22Rv1 (cell line): ENCODE measurements around the gene RGS11.

Source experiments
- H3K27ac ChIP-seq: fragments of 450-650 bp; 2 replicates; pipeline ENCODE4 v1.5.1; 2017
- CTCF ChIP-seq: fragments of 450-650 bp; IDR thresholded peaks from 2 replicates; pipeline ENCODE4 v1.5.1; 2017; ENCODE audit warnings: mild to moderate bottlenecking
- ZFX ChIP-seq: fragments of 450-650 bp; IDR thresholded peaks from 2 replicates; pipeline ENCODE4 v1.6.1; 2017; ENCODE audit warnings: antibody characterized with exemption, borderline replicate concordance

Gene RGS11

GRCh38 chr16:289395-289997, 13.8 kb upstream of the RGS11 start:
- H3K27ac ChIP-seq, result no peak overlapping the region
- TF ChIP-seq CTCF, result no peak
- no peak for TF ChIP-seq ZFX

- TF ChIP-seq CTCF (no peak), ZFX (no peak)
- no peak overlapping the region for H3K27ac ChIP-seq
Observed at GRCh38 chr16:287981-288920, 12.5 kb upstream of the RGS11 start.

- TF ChIP-seq ZFX (no peak), CTCF (0 out of 2 replicates have a peak, but pooled peaks have one; percentile 10)
Observed at GRCh38 chr16:287298-287811, 11.6 kb upstream of the RGS11 start.

GRCh38 chr16:286491-287297, 10.9 kb upstream of the RGS11 start:
- no peak overlapping the region for H3K27ac ChIP-seq
- no peak for TF ChIP-seq CTCF
- no peak for TF ChIP-seq ZFX

More at GRCh38 chr16:287298-287811, 11.6 kb upstream of the RGS11 start:
- no peak overlapping the region for H3K27ac ChIP-seq

GRCh38 chr16:285146-286055, 9.7 kb upstream of the RGS11 start:
- no peak overlapping the region for H3K27ac ChIP-seq

More at GRCh38 chr16:285146-286055, 9.7 kb upstream of the RGS11 start:
- TF ChIP-seq ZFX, result no peak
- no peak for TF ChIP-seq CTCF
